AG10803 (cell line): ENCODE data around the gene PRTFDC1.

Experiments used
- DNase-seq: peaks from one replicate; pipeline ENCODE4 v3.0.0; 2010; ENCODE audit warnings: low read depth
- H3K4me3 ChIP-seq: 2 replicates; pipeline ENCODE4 v1.5.1; 2011; ENCODE audit warnings: mild to moderate bottlenecking, low read length, control low read depth
- CTCF ChIP-seq: conservative IDR thresholded peaks from 2 replicates; pipeline ENCODE4 v1.5.1; 2011; ENCODE audit warnings: mild to moderate bottlenecking, low read length, control low read depth, inconsistent platforms

PRTFDC1 gene

DNA sequence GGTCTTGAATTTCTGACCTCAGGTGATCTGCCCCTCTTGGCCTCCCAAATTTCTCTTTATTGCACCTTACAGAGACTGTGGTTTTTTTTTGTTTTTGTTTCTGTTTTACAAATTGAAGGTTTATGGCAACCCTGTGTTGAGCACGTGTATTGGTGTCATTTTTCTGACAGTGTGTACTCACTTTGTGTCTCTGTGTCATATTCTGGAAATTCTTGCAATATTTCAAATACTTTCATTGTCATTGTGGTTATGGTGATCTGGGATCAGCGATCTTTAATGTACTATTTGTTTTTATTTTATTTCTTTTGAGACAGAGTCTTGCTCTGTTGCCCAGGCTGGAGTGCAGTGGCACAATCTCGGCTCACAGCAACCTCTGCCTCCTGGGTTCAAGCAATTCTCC, 89.8 kb downstream of the PRTFDC1 start:
- DNase-seq: peak; percentile 17
- no peak for TF ChIP-seq CTCF

DNA sequence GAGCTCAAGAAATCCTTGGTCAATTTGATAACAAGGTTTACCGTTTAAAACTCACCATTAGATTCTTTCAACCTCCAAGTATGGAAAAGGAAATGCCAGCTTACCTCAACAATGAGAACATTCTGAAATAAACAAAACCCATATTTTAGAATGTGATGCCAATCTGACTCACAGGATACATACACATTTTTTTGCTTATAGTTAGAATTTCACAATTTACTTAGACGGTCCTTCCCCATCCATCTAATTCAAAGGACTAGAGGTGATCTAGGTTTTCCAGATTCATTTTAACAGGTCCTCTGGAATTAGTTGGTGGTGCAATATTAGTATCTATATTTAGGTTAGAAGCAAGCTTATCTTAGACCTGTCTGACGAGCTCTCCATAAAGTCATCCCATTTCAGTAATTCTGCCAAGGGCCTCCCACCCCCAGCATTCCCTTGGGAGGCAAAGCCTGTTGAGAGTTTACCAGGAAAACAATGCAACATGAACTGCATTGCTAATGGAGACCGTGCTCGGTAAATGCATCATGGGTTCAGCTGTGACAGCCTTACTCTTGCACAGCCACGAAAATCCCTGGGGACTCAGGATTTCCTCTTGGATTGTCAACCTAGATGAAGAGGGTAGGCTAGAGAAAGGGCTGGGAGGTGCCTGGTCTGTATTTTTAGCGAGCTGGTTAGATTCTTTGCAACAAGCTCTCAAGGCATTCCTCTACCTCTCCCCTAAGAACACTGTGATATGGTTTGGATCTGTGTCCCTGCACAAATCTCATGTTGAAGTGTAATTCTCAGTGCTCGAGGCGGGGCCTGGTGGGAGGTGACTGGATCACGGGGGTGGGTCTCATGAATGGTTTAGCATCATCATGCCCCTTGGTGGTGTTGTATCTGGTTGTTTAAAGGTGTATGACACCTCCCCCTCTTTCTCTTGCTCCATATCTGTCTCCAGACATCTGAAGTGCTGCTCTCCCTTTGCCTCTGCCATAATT, 93.8 kb downstream of the PRTFDC1 start:
- no peak for TF ChIP-seq CTCF
- peak; percentile 74 for DNase-seq
- H3K4me3 ChIP-seq: no peak overlapping the region

More for the DNA sequence above, 89.8 kb downstream of the PRTFDC1 start:
- H3K4me3 ChIP-seq: no peak overlapping the region

DNA sequence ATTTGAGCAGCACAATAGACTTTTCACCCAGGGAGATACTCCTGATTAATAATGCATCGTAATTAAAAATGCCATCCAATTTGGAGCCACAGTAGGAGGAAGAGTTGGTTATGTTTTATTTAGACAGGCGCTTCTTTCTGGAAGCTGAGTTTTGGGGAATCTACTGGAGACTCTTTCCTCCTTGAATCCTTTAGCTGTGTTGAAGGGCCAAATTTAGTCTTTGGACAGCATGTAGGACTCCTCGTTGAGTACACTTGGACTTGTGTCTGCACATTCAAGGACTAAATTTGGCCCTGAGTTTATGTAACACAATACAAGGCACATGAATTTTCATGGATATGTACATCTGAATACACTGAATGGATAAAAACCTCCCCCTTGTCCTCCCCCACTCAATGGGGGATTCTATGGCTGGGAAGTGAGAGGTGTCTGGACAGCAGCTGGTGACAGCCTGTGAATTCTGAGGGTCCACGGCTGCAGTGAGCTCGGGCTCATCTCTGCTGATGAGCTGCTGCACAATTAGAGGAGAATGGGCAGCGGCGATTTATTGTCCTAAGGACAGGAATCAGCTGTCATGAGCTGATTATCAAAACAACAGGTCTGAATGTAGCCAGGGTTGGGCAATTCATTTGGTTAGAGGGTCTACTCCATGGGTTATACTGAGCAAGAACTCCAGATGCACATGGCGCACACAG, 95.2 kb downstream of the PRTFDC1 start:
- DNase-seq: no peak
- no peak overlapping the region for H3K4me3 ChIP-seq

GRCh38 chr10:24854256-24854655, 98.2 kb downstream of the PRTFDC1 start:
- TF ChIP-seq CTCF: no peak
- no peak for DNase-seq
- no peak overlapping the region for H3K4me3 ChIP-seq

More for the DNA sequence above, 95.2 kb downstream of the PRTFDC1 start:
- no peak for TF ChIP-seq CTCF

GRCh38 chr10:24853661-24854060, 98.7 kb downstream of the PRTFDC1 start:
- peak; percentile 30 for DNase-seq
- TF ChIP-seq CTCF: no peak
- no peak overlapping the region for H3K4me3 ChIP-seq

GRCh38 chr10:24851629-24852028, 100.8 kb downstream of the PRTFDC1 start:
- DNase-seq: peak; percentile 26
- no peak for TF ChIP-seq CTCF
- no peak overlapping the region for H3K4me3 ChIP-seq
